IPS DF 6.9 (cell line): Measurements from ENCODE around the gene CACNA2D3.

Experiments
- DNase-seq: peaks from one replicate; pipeline ENCODE4 v3.0.0-alpha.2; 2013; ENCODE audit warnings: low read depth, low spot score
- H3K27ac ChIP-seq: one replicate; pipeline ENCODE4 v1.5.1; 2013; ENCODE audit warnings: low read length, control low read depth
- H3K27me3 ChIP-seq: 2 replicates; pipeline ENCODE4 v1.6.1; 2013; ENCODE audit warnings: mild to moderate bottlenecking, low read length; ENCODE audit not compliant: control insufficient read depth, insufficient read depth
- H3K36me3 ChIP-seq: 2 replicates; pipeline ENCODE4 v1.6.1; 2013; ENCODE audit warnings: low read length; ENCODE audit not compliant: control insufficient read depth, insufficient read depth
- H3K4me1 ChIP-seq: 2 replicates; pipeline ENCODE4 v1.6.1; 2013; ENCODE audit warnings: low read length; ENCODE audit not compliant: control insufficient read depth, insufficient read depth
- H3K4me3 ChIP-seq: 2 replicates; pipeline ENCODE4 v1.5.1; 2013; ENCODE audit warnings: mild to moderate bottlenecking, low read length
- H3K9me3 ChIP-seq: 2 replicates; pipeline ENCODE4 v1.6.1; 2013; ENCODE audit warnings: low read length, inconsistent platforms; ENCODE audit not compliant: control insufficient read depth, insufficient read depth
- WGBS: extraction: QIAGEN DNeasy Blood & Tissue Kit; methylation state at CpG from one replicate; pipeline ENCODE4 v1.1.7; 2013; ENCODE audit warnings: mixed read lengths, missing lambda C conversion rate; ENCODE audit not compliant: insufficient read length, insufficient coverage; 5-methylcytosine and 5-hydroxymethylcytosine counted together

The CACNA2D3 gene

DNA sequence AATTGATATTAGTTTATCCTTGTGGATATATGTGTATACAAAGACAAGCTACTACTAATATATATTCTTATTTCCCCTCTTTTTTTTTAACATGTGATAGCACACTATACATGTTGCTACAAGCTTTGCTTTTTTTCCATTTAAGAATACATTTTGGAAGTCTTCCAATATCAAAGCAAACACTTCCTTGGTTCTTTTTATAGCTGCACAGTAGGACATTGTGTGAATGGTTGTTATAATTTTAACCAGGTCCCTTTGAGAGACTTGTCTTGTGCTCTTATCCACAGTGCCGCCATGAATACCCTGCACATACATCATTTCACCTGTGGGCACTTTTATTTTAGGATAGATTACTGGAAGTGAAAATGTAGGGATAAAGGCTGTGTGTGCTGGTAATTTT lies 88.7 kb downstream of the CACNA2D3 start:
- no peaks in the 10 kb centered on the region for H3K36me3 ChIP-seq
- H3K27me3 ChIP-seq = no peaks in the 10 kb centered on the region
- DNase-seq = no peak
- no peaks in the 10 kb centered on the region for H3K4me1 ChIP-seq
- no CpG with 5 or more reads among the region's 1 CpG for whole genome bisulfite sequencing
- H3K4me3 ChIP-seq = no peak overlapping the region
- no peak overlapping the region for H3K27ac ChIP-seq
- H3K9me3 ChIP-seq = no peaks in the 10 kb centered on the region

GRCh38 chr3:54212723-54213122 lies 90.4 kb downstream of the CACNA2D3 start:
- Histone ChIP-seq H3K4me1 (no peaks in the 10 kb centered on the region), H3K36me3 (no peaks in the 10 kb centered on the region), H3K27me3 (no peaks in the 10 kb centered on the region), H3K4me3 (no peak overlapping the region), H3K27ac (no peak overlapping the region), H3K9me3 (no peaks in the 10 kb centered on the region)
- no peak for DNase-seq
- WGBS = no CpG with 5 or more reads among the region's 1 CpG

DNA sequence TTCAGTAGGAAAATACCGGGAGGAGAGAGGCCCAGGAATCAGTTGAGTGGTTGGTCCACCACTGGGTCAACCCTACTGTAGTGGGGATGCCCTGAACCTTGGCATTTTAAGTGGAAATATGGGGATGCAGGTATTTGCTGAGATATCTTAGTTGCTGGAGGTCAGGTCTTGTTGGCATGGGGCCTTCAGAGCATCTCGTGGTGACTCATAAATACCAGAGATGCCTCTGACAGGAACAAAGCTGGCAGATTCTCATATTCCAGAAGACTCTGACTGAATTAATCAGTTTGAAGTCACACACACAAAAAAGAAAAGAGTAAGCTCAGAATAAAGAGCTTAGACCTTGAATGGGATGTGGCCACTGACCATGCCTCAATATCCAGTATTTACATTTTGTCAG lies 91.6 kb downstream of the CACNA2D3 start:
- Histone ChIP-seq H3K9me3 (no peaks in the 10 kb centered on the region), H3K36me3 (no peaks in the 10 kb centered on the region), H3K4me3 (no peak overlapping the region), H3K27ac (no peak overlapping the region), H3K4me1 (no peaks in the 10 kb centered on the region), H3K27me3 (no peaks in the 10 kb centered on the region)
- no CpG with 5 or more reads among the region's 2 CpGs for WGBS
- DNase-seq = no peak

- no peak for DNase-seq
- Histone ChIP-seq H3K27ac (no peak overlapping the region), H3K9me3 (no peaks in the 10 kb centered on the region), H3K27me3 (no peaks in the 10 kb centered on the region), H3K4me1 (no peaks in the 10 kb centered on the region), H3K36me3 (no peaks in the 10 kb centered on the region), H3K4me3 (no peak overlapping the region)
- WGBS = no CpG with 5 or more reads among the region's 1 CpG
Measured at GRCh38 chr3:54214845-54215244, 92.5 kb downstream of the CACNA2D3 start.

GRCh38 chr3:54215521-54215920 lies 93.2 kb downstream of the CACNA2D3 start:
- Histone ChIP-seq H3K27ac (no peak overlapping the region), H3K9me3 (no peaks in the 10 kb centered on the region), H3K36me3 (no peaks in the 10 kb centered on the region), H3K27me3 (no peaks in the 10 kb centered on the region), H3K4me1 (peaks cover under 1% of the 10 kb centered on the region; the same call in 1 of the 2 replicates), H3K4me3 (no peak overlapping the region)
- no CpG with 5 or more reads among the region's 5 CpGs for WGBS
- no peak for DNase-seq

GRCh38 chr3:54217828-54218227 lies 95.5 kb downstream of the CACNA2D3 start:
- H3K4me1 ChIP-seq = peaks cover 2% of the 10 kb centered on the region; the same call in 1 of the 2 replicates
- no peak overlapping the region for H3K27ac ChIP-seq
- DNase-seq = no peak
- no peaks in the 10 kb centered on the region for H3K27me3 ChIP-seq
- 100% methylated on average over 3 of the region's 5 CpGs for WGBS
- H3K9me3 ChIP-seq = no peaks in the 10 kb centered on the region
- no peaks in the 10 kb centered on the region for H3K36me3 ChIP-seq
- H3K4me3 ChIP-seq = no peak overlapping the region

DNA sequence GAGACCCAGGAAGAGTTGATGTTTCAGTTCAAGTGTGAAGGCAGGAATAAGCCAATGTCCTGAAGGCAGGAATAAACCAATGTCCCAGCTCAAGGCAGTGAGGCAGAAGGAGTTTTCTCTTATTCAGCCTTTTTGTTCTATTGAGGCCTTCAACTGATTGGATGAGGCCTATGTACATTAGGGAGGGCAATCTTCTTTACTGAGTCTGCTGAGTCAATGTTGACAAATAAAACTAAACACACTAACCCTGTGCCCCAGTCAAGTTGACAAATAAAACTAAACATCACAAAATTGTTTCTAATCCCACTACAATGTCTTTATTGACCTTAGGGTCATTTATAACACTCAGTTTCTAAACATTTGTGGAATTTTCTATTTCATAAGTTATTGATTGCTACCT lies 100.0 kb downstream of the CACNA2D3 start:
- no peak for DNase-seq
- H3K27me3 ChIP-seq = no peaks in the 10 kb centered on the region
- H3K27ac ChIP-seq = no peak overlapping the region
- H3K4me3 ChIP-seq = no peak overlapping the region
- H3K36me3 ChIP-seq = no peaks in the 10 kb centered on the region
- peaks cover 2% of the 10 kb centered on the region; the same call in 1 of the 2 replicates for H3K4me1 ChIP-seq
- no peaks in the 10 kb centered on the region for H3K9me3 ChIP-seq

- H3K36me3 ChIP-seq = no peaks in the 10 kb centered on the region
- no CpG with 5 or more reads among the region's 3 CpGs for WGBS
- no peak overlapping the region for H3K27ac ChIP-seq
- H3K4me3 ChIP-seq = no peak overlapping the region
- no peaks in the 10 kb centered on the region for H3K27me3 ChIP-seq
- peaks cover 2% of the 10 kb centered on the region; the same call in 1 of the 2 replicates for H3K4me1 ChIP-seq
- no peaks in the 10 kb centered on the region for H3K9me3 ChIP-seq
- no peak for DNase-seq
Measured at GRCh38 chr3:54223063-54223462, 100.7 kb downstream of the CACNA2D3 start.

DNA sequence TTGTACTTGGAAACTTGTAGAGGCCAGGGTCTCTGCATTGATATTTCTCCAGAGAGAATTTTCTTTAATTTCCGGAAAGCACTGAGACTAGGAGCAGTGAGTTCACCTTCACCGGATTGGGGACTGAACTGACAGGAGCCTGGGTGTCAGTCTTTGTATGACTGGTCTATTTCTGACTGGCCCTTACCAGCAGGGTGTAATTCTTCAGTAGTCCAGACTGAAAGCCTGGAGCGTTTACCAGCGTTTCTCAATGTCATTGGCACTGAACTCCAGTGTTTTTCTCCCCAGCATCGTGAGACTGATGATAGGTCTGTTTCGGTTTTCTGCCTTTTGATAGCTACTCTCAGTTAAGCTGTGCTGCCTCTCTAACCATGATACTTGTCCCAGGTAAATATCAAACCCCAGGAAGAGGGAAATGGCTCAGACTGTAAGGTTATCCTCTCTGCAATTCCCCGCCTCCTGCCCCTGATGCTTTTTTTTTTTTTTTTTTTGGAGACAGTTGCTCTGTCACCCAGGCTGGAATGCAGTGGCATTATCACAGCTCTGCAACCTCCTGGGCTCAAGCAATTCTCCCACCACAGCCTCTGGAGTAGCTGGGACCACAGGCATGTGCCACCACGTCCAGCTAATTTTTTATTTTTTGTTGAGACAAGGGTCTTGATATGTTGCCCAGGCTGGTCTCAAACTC lies 103.6 kb downstream of the CACNA2D3 start:
- DNase-seq = no peak
- Histone ChIP-seq H3K27ac (no peak overlapping the region), H3K4me1 (no peaks in the 10 kb centered on the region), H3K27me3 (no peaks in the 10 kb centered on the region), H3K36me3 (no peaks in the 10 kb centered on the region), H3K4me3 (no peak overlapping the region), H3K9me3 (no peaks in the 10 kb centered on the region)
- WGBS = no CpG with 5 or more reads among the region's 8 CpGs

DNA sequence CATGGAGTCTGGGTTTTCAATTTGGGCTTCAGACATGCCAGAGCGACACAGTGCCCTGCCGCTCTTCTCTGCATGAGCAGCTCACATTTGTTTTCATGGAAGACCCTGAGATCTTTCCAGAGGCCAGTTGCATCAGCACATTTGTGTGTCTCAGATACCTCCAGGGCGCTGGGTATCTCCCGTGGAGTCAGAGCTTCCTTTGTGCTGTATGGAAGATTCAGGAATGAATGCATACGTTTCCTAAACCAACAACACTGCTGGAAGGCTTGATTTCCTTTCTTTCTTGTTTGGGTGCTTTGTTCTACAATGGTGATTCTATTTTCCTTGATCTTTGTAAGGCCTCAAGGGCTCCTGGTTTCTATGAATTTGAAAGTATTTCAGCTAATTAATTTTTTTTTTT lies 106.5 kb downstream of the CACNA2D3 start:
- no CpG with 5 or more reads among the region's 5 CpGs for WGBS
- Histone ChIP-seq H3K4me3 (no peak overlapping the region), H3K27ac (no peak overlapping the region), H3K36me3 (no peaks in the 10 kb centered on the region), H3K4me1 (no peaks in the 10 kb centered on the region), H3K27me3 (no peaks in the 10 kb centered on the region), H3K9me3 (no peaks in the 10 kb centered on the region)
- no peak for DNase-seq

- Histone ChIP-seq H3K36me3 (no peaks in the 10 kb centered on the region), H3K4me1 (no peaks in the 10 kb centered on the region; the same call in 1 of the 2 replicates), H3K9me3 (no peaks in the 10 kb centered on the region), H3K27me3 (no peaks in the 10 kb centered on the region), H3K27ac (no peak overlapping the region), H3K4me3 (no peak overlapping the region)
- WGBS = no CpG with 5 or more reads among the region's 4 CpGs
- DNase-seq = no peak
Measured at GRCh38 chr3:54232618-54233017, 110.3 kb downstream of the CACNA2D3 start.
